ENCODE results near the gene SPATA21.

SPATA21 gene

GRCh38 chr1:16392740-16393569 lies 44.3 kb downstream of the SPATA21 start:
- no peak for DNase-seq (ENCODE audit: extremely low read depth, low read depth)
- no peak for TF ChIP-seq CTCF (IDR thresholded peaks at IDR 0.05; ENCODE audit: low read depth, low read length)

GRCh38 chr1:16391411-16391810 lies 45.8 kb downstream of the SPATA21 start:
- no peak for DNase-seq (ENCODE audit: extremely low read depth, low read depth)
- TF ChIP-seq CTCF (IDR thresholded peaks at IDR 0.05; ENCODE audit: low read depth, low read length): no peak

GRCh38 chr1:16387201-16388188 lies 49.7 kb downstream of the SPATA21 start:
- no peak for DNase-seq (ENCODE audit: extremely low read depth, low read depth)

GRCh38 chr1:16386454-16387113 lies 50.6 kb downstream of the SPATA21 start:
- peak; percentile 67 for DNase-seq (ENCODE audit: extremely low read depth, low read depth)
- no peak for TF ChIP-seq CTCF (IDR thresholded peaks at IDR 0.05; ENCODE audit: low read depth, low read length)

More at GRCh38 chr1:16387201-16388188, 49.7 kb downstream of the SPATA21 start:
- no peak for TF ChIP-seq CTCF (IDR thresholded peaks at IDR 0.05; ENCODE audit: low read depth, low read length)

- DNase-seq (ENCODE audit: extremely low read depth, low read depth): no peak
- no peak for TF ChIP-seq CTCF (IDR thresholded peaks at IDR 0.05; ENCODE audit: low read depth, low read length)
Observed at GRCh38 chr1:16385659-16386453, 51.4 kb downstream of the SPATA21 start.

- no peak for TF ChIP-seq CTCF (IDR thresholded peaks at IDR 0.05; ENCODE audit: low read depth, low read length)
- DNase-seq (ENCODE audit: extremely low read depth, low read depth): no peak
Observed at GRCh38 chr1:16383888-16384287, 53.3 kb downstream of the SPATA21 start.

All from AG09319 (cell line).